Right lobe of liver (tissue), 6 donors: Measurements from ENCODE around the gene CHRD. TPM values are rescaled to one million over a fixed set of nuclear protein-coding genes. Genes with fewer than 3 reads are reported as not detected.
A peak's percentile ranks its signal among the peaks of the same experiment; 100 is the strongest.

ENCODE experiments used
- ATAC-seq, 4 donors: fragments of 200-7000 bp; cut with Tn5 transposase; one replicate each; pipeline ENCODE4 v1.9.1; 2020; ENCODE audit warnings: mild to moderate bottlenecking in 4 of 4, moderate library complexity in 4 of 4
- DNase-seq, 3 donors: peaks; one replicate each; pipeline ENCODE4 v3.0.0-alpha.2; 2020
- H3K27ac ChIP-seq, 3 donors: fragments of 200-600 bp; one replicate each; pipeline ENCODE4 v1.8.0; 2022
- H3K27me3 ChIP-seq, 2 donors: fragments of 200-600 bp; one replicate each; pipeline ENCODE4 v1.8.0; 2022
- H3K36me3 ChIP-seq, 4 donors: fragments of 200-600 bp; sonication (generic) in 1 of 4; one replicate each; pipeline versions ENCODE4 v1.5.1 to v1.8.0; 2017 to 2022; ENCODE audit warnings: control low read depth in 1 of 4
- H3K4me1 ChIP-seq, 4 donors: fragments of 200-600 bp; sonication (generic) in 1 of 4; one replicate each; pipeline versions ENCODE4 v1.5.1 to v1.8.0; 2017 to 2022; ENCODE audit warnings: control low read depth in 1 of 4
- H3K4me3 ChIP-seq, 3 donors: fragments of 200-600 bp; one replicate each; pipeline ENCODE4 v1.8.0; 2022
- H3K9me3 ChIP-seq, 4 donors: fragments of 200-600 bp; sonication (generic) in 1 of 4; one replicate each; pipeline versions ENCODE4 v1.5.1 to v1.8.0; 2017 to 2022; ENCODE audit warnings: control low read depth in 1 of 4
- CTCF ChIP-seq, 4 donors: fragments of 200-600 bp in 3 of 4; fragments of 450-650 bp in 1 of 4; IDR thresholded peaks; one replicate each; pipeline versions ENCODE4 v1.5.1 to v1.8.0; 2016 to 2022; ENCODE audit warnings: antibody characterized with exemption in 4 of 4, mild to moderate bottlenecking in 2 of 4
- POLR2A ChIP-seq: fragments of 450-650 bp; IDR thresholded peaks from one replicate; pipeline ENCODE4 v1.6.1; 2017; ENCODE audit warnings: antibody characterized with exemption, mild to moderate bottlenecking
- WGBS: methylation state at CpG from one replicate; pipeline ENCODE4 v1.1.6; 2018; ENCODE audit warnings: low coverage, low lambda C conversion rate; ENCODE audit not compliant: insufficient coverage; ENCODE audit errors: missing lambda C conversion rate; 5-methylcytosine and 5-hydroxymethylcytosine counted together
- intact Hi-C, 2 donors: fragments of 100-400 bp; cut with DNase I; formaldehyde crosslinking; loops; one replicate each; pipeline versions ENCODE4 v1.11.2 to v1.14.1; 2022
- total RNA-seq, 6 experiments: library from RNA; depleted of rRNA in 2 of 6; stranded (reverse); fragments of >200 nt in 2 of 6; fragmentation: NEBNext Ultra II Directional in 3 of 6; extraction: Animal tissue kit (Norgen Biotek cat#: 25700) in 3 of 6; gene quantifications; one replicate each; pipeline versions ENCODE4 v1.1.0 to v1.2.4, GENCODE V29; 2016 to 2023
- donor health status: DM: no; HTN: yes; CAD: no.
- donor health status: DM: no; HTN: no; CAD: no.
- donor health status: DM: no; HTN: no; CAD: no.
- donor health status: DM: no; HTN: yes; CAD: no.
- donor health status: DM: no; HTN: yes; CAD: no.

The CHRD gene
- total RNA-seq, 6 experiments from 2014 or later: 19.5 to 97.2 (median 64.8) TPM

- H3K9me3 ChIP-seq: no peaks in the 10 kb centered on the region
- H3K4me3 ChIP-seq: no peak overlapping the region
- no peaks in the 10 kb centered on the region for H3K27me3 ChIP-seq
- TF ChIP-seq POLR2A (no peak), CTCF (IDR thresholded peaks at IDR 0.05) (no peak)
- DNase-seq (no peak), ATAC-seq (peak in 1 of 4 donors; percentile 1)
- 80% methylated on average over 1 of the region's 15 CpGs for WGBS
- peak overlapping the region in 2 of 3 donors; percentile 75 to 91 for H3K27ac ChIP-seq
- H3K36me3 ChIP-seq: peaks cover 18 to 56% (median 39%) of the 10 kb centered on the region in 4 donors
- peaks cover 0 to 6% (median 0%) of the 10 kb centered on the region in 4 donors for H3K4me1 ChIP-seq
- intact Hi-C loops: no loop called here
Observed at GRCh38 chr3:184334470-184335158, 45.2 kb upstream of the CHRD start.

GRCh38 chr3:184335291-184335660, 44.6 kb upstream of the CHRD start:
- ATAC-seq (peak; percentile 8 to 24 (median 10)), DNase-seq (no peak)
- Histone ChIP-seq H3K27me3 (no peaks in the 10 kb centered on the region), H3K27ac (peak overlapping the region; percentile 70 to 91 (median 75)), H3K9me3 (no peaks in the 10 kb centered on the region), H3K4me3 (peak overlapping the region in 2 of 3 donors; percentile 65 to 68), H3K36me3 (peaks cover 12 to 49% (median 33%) of the 10 kb centered on the region in 4 donors), H3K4me1 (peaks cover 0 to 6% (median 0%) of the 10 kb centered on the region in 4 donors)
- intact Hi-C loops: no loop called here
- TF ChIP-seq POLR2A (no peak), CTCF (IDR thresholded peaks at IDR 0.05) (no peak)
- WGBS: 36% methylated on average over 3 of the region's 4 CpGs

- H3K4me1 ChIP-seq: peaks cover 0 to 6% (median 0%) of the 10 kb centered on the region in 4 donors
- TF ChIP-seq CTCF (IDR thresholded peaks at IDR 0.05) (no peak), POLR2A (peak; percentile 69)
- peak overlapping the region; percentile 70 to 91 (median 75) for H3K27ac ChIP-seq
- DNase-seq (peak; percentile 90 to 93 (median 92)), ATAC-seq (peak; percentile 79 to 93 (median 82))
- H3K9me3 ChIP-seq: no peaks in the 10 kb centered on the region
- no peaks in the 10 kb centered on the region for H3K27me3 ChIP-seq
- WGBS: 3% methylated on average over 11 of the region's 77 CpGs
- intact Hi-C loops: no loop called here
- H3K36me3 ChIP-seq: peaks cover 11 to 43% (median 29%) of the 10 kb centered on the region in 4 donors
- peak overlapping the region; percentile 65 to 69 (median 68) for H3K4me3 ChIP-seq
Observed at GRCh38 chr3:184335661-184336546, 44.0 kb upstream of the CHRD start.

GRCh38 chr3:184336547-184337398, 43.1 kb upstream of the CHRD start:
- Histone ChIP-seq H3K9me3 (no peaks in the 10 kb centered on the region), H3K4me3 (peak overlapping the region; percentile 65 to 69 (median 68)), H3K27ac (peak overlapping the region; percentile 70 to 91 (median 75)), H3K4me1 (peaks cover 0 to 6% (median 0%) of the 10 kb centered on the region in 4 donors), H3K27me3 (no peaks in the 10 kb centered on the region), H3K36me3 (peaks cover 3 to 34% (median 22%) of the 10 kb centered on the region in 4 donors)
- TF ChIP-seq POLR2A (no peak), CTCF (IDR thresholded peaks at IDR 0.05) (no peak)
- intact Hi-C loops: no loop called here
- WGBS: 19% methylated on average over 13 of the region's 17 CpGs
- ATAC-seq (peak; percentile 6 to 28 (median 10)), DNase-seq (no peak)
